ENCODE results near the gene TSHZ2.

The TSHZ2 gene

GRCh38 chr20:53202777-53203176 is 230.6 kb downstream of the TSHZ2 start:
- DNase-seq (ENCODE audit: extremely low spot score), result no peak
- POLR2A ChIA-PET, result no interaction called here
- CTCF ChIA-PET, result interaction anchor here (1.3 to 1.6 kb wide), 2 partner anchors 10 to 14 kb away, joined by 3 to 7 read pairs; no protein-coding TSS in a partner anchor
- TF ChIP-seq CTCF (IDR thresholded peaks at IDR 0.05; ENCODE audit: control extremely low read depth, extremely low read depth, low read depth, missing control alignments), result no peak

GRCh38 chr20:53205046-53205445 is 232.9 kb downstream of the TSHZ2 start:
- DNase-seq (ENCODE audit: extremely low spot score), result no peak
- ChIA-PET POLR2A (no interaction called here), CTCF (interaction anchor here (1.3 to 2.0 kb wide), 2 partner anchors 10 to 16 kb away, joined by 4 to 5 read pairs; no protein-coding TSS in a partner anchor)
- no peak for TF ChIP-seq CTCF (IDR thresholded peaks at IDR 0.05; ENCODE audit: control extremely low read depth, extremely low read depth, low read depth, missing control alignments)

GRCh38 chr20:53208110-53208832 is 236.1 kb downstream of the TSHZ2 start:
- no peak for DNase-seq (ENCODE audit: extremely low spot score)
- no peak for TF ChIP-seq CTCF (IDR thresholded peaks at IDR 0.05; ENCODE audit: control extremely low read depth, extremely low read depth, low read depth, missing control alignments)
- CTCF ChIA-PET, result interaction anchor here (1.7 to 2.0 kb wide), 2 partner anchors 8 to 12 kb away, joined by 6 to 9 read pairs; no protein-coding TSS in a partner anchor
- POLR2A ChIA-PET, result no interaction called here

- ChIA-PET POLR2A (no interaction called here), CTCF (interaction anchor here (0.6 kb wide), 1 partner anchor 303 kb away, joined by 3 read pairs; no protein-coding TSS in a partner anchor)
- no peak for TF ChIP-seq CTCF (IDR thresholded peaks at IDR 0.05; ENCODE audit: control extremely low read depth, extremely low read depth, low read depth, missing control alignments)
- no peak for DNase-seq (ENCODE audit: extremely low spot score)
Observed at GRCh38 chr20:53210041-53210440, 237.9 kb downstream of the TSHZ2 start.

GRCh38 chr20:53210931-53211330 is 238.8 kb downstream of the TSHZ2 start:
- TF ChIP-seq CTCF (IDR thresholded peaks at IDR 0.05; ENCODE audit: control extremely low read depth, extremely low read depth, low read depth, missing control alignments), result no peak
- no peak for DNase-seq (ENCODE audit: extremely low spot score)
- ChIA-PET CTCF (no interaction called here), POLR2A (no interaction called here)

GRCh38 chr20:53212018-53212417 is 239.9 kb downstream of the TSHZ2 start:
- CTCF ChIA-PET, result no interaction called here
- TF ChIP-seq CTCF (IDR thresholded peaks at IDR 0.05; ENCODE audit: control extremely low read depth, extremely low read depth, low read depth, missing control alignments), result no peak
- no peak for DNase-seq (ENCODE audit: extremely low spot score)
- POLR2A ChIA-PET, result no interaction called here
